Spleen (tissue), 11 donors: Measurements from ENCODE around the gene LENEP. TPM values are rescaled to one million over a fixed set of nuclear protein-coding genes. Genes with fewer than 3 reads are reported as not detected.

Experiments
- DNase-seq: peaks from one replicate; pipeline ENCODE4 v3.0.0-alpha.2; 2020
- H3K27ac ChIP-seq, 8 donors: fragments of 200-600 bp; sonication (generic) in 7 of 8; 1 replicate in 4 of 8; 2 replicates in 4 of 8; pipeline versions ENCODE4 v1.5.0 to v1.8.0; 2016 to 2021; ENCODE audit warnings: inconsistent platforms in 4 of 8, mild to moderate bottlenecking in 4 of 8, moderate library complexity in 1 of 8
- H3K27me3 ChIP-seq, 7 donors: fragments of 200-600 bp; sonication (generic) in 6 of 7; replicated peaks in 1 of 7; 1 replicate in 4 of 7; 2 replicates in 3 of 7; pipeline versions ENCODE4 v1.5.0 to v1.8.0; 2016 to 2021; ENCODE audit warnings: inconsistent platforms in 3 of 7, mild to moderate bottlenecking in 1 of 7
- H3K36me3 ChIP-seq, 6 donors: fragments of 200-600 bp; sonication (generic) in 5 of 6; 1 replicate in 4 of 6; 2 replicates in 2 of 6; pipeline versions ENCODE4 v1.5.0 to v1.8.0; 2016 to 2021; ENCODE audit warnings: inconsistent platforms in 2 of 6
- H3K4me1 ChIP-seq, 6 donors: fragments of 200-600 bp; sonication (generic) in 5 of 6; 1 replicate in 3 of 6; 2 replicates in 3 of 6; pipeline versions ENCODE4 v1.5.0 to v1.8.0; 2016 to 2021; ENCODE audit warnings: inconsistent platforms in 3 of 6
- H3K4me3 ChIP-seq, 8 donors: fragments of 200-600 bp; sonication (generic) in 7 of 8; 1 replicate in 4 of 8; 2 replicates in 4 of 8; pipeline versions ENCODE4 v1.5.0 to v1.8.0; 2016 to 2021; ENCODE audit warnings: inconsistent platforms in 4 of 8, mild to moderate bottlenecking in 4 of 8, moderate library complexity in 2 of 8
- H3K9me3 ChIP-seq, 8 donors: fragments of 200-600 bp; sonication (generic) in 7 of 8; 1 replicate in 4 of 8; 2 replicates in 4 of 8; pipeline versions ENCODE4 v1.5.0 to v1.8.0; 2016 to 2021; ENCODE audit warnings: inconsistent platforms in 4 of 8
- POLR2A ChIP-seq, 3 donors: fragments of 450-650 bp; IDR thresholded peaks; one replicate each; pipeline ENCODE4 v1.5.1; 2017; ENCODE audit warnings: antibody characterized with exemption in 3 of 3, mild to moderate bottlenecking in 1 of 3
- POLR2AphosphoS5 ChIP-seq, 3 donors: sonication (generic); formaldehyde crosslinking; IDR thresholded peaks; one replicate each; pipeline ENCODE4 v1.5.1; 2017; ENCODE audit warnings: antibody characterized with exemption in 3 of 3
- WGBS, 5 donors: extraction: QIAGEN DNeasy Blood & Tissue Kit in 3 of 5; methylation state at CpG; one replicate each; pipeline versions ENCODE4 v1.1.5 to v1.1.7; 2013 to 2018; 5-methylcytosine and 5-hydroxymethylcytosine counted together
- intact Hi-C: fragments of 100-400 bp; cut with DNase I; formaldehyde crosslinking; loops from one replicate; pipeline ENCODE4 v1.15.0; 2023; ENCODE audit warnings: low total_unique reads
- polyA plus RNA-seq, 3 donors: library from polyadenylated mRNA; stranded (reverse); fragments of 200-250 nt; gene quantifications; one replicate each; pipeline ENCODE4 v1.2.1, GENCODE V29; 2013
- total RNA-seq, 7 donors: library from RNA; depleted of rRNA in 3 of 7; stranded (reverse); fragments of >200 nt in 3 of 7; fragmentation: NEBNext Ultra II Directional in 4 of 7; extraction: Animal tissue kit (Norgen Biotek cat#: 25700) in 4 of 7; gene quantifications; one replicate each; pipeline versions ENCODE4 v1.1.0 to v1.2.1, GENCODE V29; 2016 to 2021
- TF ChIP-seq, protein P1 (sequence below), 11 experiments: fragments of 200-600 bp in 7 of 11; fragments of 450-650 bp in 4 of 11; sonication (generic) in 4 of 11; IDR thresholded peaks in 8 of 11; conservative IDR thresholded peaks in 3 of 11; 1 replicate in 7 of 11; 2 replicates in 4 of 11; pipeline versions ENCODE4 v1.4.0 to v1.8.0; 2016 to 2021; ENCODE audit warnings: antibody characterized with exemption in 11 of 11, inconsistent platforms in 4 of 11, mild to moderate bottlenecking in 1 of 11
- donor health status: healthy with polysubstance abuse.
- donor health status: DM: no; HTN: no; CAD: no; lungs with moderate emphysema.
- donor health status: DM: no; HTN: no; CAD: no.
- donor health status: Bipolar disorder and iron deficiency.
- donor health status: healthy.
- donor health status: DM: no; HTN: no; CAD: no.
- donor health status: DM: yes; HTN: yes; CAD: no.

Gene LENEP
- total and polyA plus RNA-seq, 10 donors: 0.60 TPM; not detected in 9

DNA sequence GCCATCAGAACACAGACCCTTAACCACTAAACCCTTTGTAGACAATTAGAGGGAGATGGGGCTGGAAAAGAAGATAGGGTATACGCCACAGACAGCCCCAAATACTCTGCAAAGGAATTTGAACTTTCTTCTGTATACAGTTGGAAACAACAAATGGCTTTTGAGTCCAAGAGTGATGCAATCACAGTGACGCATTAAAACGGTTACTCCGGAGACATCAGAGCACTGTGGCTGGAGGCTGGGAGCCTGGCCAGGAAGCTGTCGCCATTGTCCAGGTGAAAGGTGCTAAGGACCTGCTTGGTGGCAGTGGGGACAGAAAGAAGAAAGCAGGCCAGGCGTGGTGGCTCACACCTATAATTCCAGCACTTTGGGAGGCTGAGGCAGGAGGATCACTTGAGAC, 6.1 kb upstream of the LENEP start:
- Histone ChIP-seq H3K27ac (no peak overlapping the region), H3K4me1 (peaks cover 11 to 74% (median 29%) of the 10 kb centered on the region in 6 donors), H3K36me3 (peaks cover 0 to 70% (median 42%) of the 10 kb centered on the region in 6 donors), H3K27me3 (no peaks in the 10 kb centered on the region), H3K4me3 (no peak overlapping the region), H3K9me3 (no peaks in the 10 kb centered on the region)
- DNase-seq: peak; percentile 47
- WGBS, 5 donors: 72 to 95% (median 88%) methylated on average over 6 of the region's 6 CpGs
- intact Hi-C loops: no loop called here
- TF ChIP-seq POLR2A (IDR thresholded peaks at IDR 0.05): no peak
- no peak for TF ChIP-seq POLR2AphosphoS5 (IDR thresholded peaks at IDR 0.05)
- TF ChIP-seq, protein P1, sequence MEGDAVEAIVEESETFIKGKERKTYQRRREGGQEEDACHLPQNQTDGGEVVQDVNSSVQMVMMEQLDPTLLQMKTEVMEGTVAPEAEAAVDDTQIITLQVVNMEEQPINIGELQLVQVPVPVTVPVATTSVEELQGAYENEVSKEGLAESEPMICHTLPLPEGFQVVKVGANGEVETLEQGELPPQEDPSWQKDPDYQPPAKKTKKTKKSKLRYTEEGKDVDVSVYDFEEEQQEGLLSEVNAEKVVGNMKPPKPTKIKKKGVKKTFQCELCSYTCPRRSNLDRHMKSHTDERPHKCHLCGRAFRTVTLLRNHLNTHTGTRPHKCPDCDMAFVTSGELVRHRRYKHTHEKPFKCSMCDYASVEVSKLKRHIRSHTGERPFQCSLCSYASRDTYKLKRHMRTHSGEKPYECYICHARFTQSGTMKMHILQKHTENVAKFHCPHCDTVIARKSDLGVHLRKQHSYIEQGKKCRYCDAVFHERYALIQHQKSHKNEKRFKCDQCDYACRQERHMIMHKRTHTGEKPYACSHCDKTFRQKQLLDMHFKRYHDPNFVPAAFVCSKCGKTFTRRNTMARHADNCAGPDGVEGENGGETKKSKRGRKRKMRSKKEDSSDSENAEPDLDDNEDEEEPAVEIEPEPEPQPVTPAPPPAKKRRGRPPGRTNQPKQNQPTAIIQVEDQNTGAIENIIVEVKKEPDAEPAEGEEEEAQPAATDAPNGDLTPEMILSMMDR (IDR thresholded peaks at IDR 0.05 in 8 of 11, conservative IDR thresholded peaks at IDR 0.05 in 3 of 11): no peak

DNA sequence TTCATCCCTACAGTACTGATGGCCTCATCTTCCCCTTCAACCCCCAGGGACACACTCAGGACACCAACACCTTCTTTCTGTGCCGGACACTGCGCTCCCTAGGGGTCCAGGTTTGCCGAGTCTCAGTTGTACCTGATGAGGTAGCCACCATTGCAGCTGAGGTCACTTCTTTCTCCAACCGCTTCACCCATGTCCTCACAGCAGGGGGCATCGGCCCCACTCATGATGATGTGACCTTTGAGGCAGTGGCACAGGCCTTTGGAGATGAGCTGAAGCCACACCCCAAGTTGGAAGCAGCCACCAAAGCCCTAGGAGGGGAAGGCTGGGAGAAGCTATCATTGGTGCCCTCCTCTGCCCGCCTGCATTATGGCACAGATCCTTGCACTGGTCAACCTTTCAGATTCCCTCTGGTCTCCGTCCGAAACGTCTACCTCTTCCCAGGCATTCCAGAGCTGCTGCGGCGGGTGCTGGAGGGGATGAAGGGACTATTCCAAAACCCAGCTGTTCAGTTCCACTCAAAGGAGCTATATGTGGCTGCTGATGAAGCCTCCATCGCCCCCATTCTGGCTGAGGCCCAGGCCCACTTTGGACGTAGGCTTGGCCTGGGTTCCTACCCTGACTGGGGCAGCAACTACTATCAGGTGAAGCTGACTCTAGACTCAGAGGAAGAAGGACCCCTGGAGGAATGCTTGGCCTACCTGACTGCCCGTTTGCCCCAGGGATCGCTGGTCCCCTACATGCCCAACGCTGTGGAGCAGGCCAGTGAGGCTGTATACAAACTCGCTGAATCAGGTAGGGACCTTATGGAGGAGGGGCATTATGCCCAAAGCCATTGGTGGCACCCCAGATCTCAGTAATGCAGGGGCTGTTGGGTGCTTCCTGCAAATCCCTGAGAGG, 5.1 kb upstream of the LENEP start:
- Histone ChIP-seq H3K36me3 (peaks cover 0 to 80% (median 42%) of the 10 kb centered on the region in 6 donors), H3K27ac (no peak overlapping the region), H3K27me3 (no peaks in the 10 kb centered on the region), H3K4me1 (peaks cover 11 to 66% (median 23%) of the 10 kb centered on the region in 6 donors), H3K9me3 (no peaks in the 10 kb centered on the region), H3K4me3 (no peak overlapping the region)
- intact Hi-C loops: no loop called here
- WGBS, 5 donors: 91 to 94% (median 93%) methylated on average over 16 to 17 of the region's 17 CpGs
- DNase-seq: peak; percentile 64
- TF ChIP-seq POLR2A (IDR thresholded peaks at IDR 0.05): no peak
- TF ChIP-seq, protein P1 (IDR thresholded peaks at IDR 0.05 in 8 of 11, conservative IDR thresholded peaks at IDR 0.05 in 3 of 11): no peak

DNA sequence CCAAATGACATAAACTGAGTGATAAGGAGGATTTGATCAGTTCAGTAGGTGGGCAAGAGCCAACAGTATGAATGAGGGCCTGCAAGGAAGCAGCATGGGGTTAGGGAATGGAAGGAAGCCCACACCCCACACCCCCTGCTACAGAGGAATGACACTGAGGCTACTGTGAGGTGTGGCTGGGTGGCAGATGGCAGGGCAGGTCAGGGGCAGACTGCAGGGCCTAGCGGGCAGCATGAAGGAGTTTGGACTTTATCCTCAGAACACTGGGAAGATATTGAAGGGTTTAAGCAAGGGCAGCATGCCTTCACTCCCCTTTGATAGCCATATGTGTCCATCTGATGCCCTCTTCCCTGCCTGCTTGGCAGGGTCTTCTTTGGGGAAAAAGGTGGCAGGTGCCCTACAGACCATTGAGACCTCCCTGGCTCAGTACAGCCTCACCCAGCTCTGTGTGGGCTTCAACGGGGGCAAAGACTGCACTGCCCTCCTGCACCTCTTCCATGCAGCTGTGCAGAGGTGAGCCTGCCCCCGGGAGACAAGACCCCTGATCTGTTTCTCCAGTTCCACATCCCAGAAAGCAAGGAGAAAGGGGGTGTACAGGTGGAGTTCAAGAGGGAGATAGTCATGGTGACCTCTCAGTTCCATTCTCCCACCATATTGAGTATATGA, 4.1 kb upstream of the LENEP start:
- Histone ChIP-seq H3K4me1 (peaks cover 2 to 56% (median 14%) of the 10 kb centered on the region in 6 donors), H3K9me3 (no peaks in the 10 kb centered on the region), H3K36me3 (peaks cover 0 to 83% (median 42%) of the 10 kb centered on the region in 6 donors), H3K27me3 (no peaks in the 10 kb centered on the region), H3K4me3 (no peak overlapping the region), H3K27ac (no peak overlapping the region)
- intact Hi-C loops: no loop called here
- TF ChIP-seq, protein P1 (IDR thresholded peaks at IDR 0.05 in 8 of 11, conservative IDR thresholded peaks at IDR 0.05 in 3 of 11): no peak
- TF ChIP-seq POLR2AphosphoS5 (IDR thresholded peaks at IDR 0.05): no peak
- no peak for TF ChIP-seq POLR2A (IDR thresholded peaks at IDR 0.05)
- DNase-seq: peak; percentile 32
- 84 to 100% (median 90%) methylated on average over 2 to 3 of the region's 3 CpGs for WGBS, 5 donors

DNA sequence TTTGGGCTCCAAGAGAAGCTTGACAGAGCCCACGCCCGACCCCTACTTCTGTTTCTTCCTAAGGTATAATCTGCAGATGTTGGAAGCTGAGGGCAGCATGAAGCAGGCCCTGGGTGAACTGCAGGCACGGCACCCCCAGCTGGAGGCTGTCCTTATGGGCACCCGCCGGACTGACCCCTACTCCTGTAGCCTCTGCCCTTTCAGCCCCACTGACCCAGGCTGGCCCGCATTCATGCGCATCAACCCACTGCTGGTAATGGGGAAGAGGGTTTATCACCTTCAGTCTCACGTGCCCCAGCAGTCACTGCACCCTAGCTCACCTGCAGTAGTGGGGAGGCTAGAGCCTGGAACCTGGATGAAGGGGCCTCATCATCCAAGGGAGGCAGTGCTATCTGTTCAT, 3.1 kb upstream of the LENEP start:
- intact Hi-C loops: no loop called here
- 92 to 97% (median 95%) methylated on average over 5 to 8 of the region's 8 CpGs for WGBS, 5 donors

More for the DNA sequence above, 3.1 kb upstream of the LENEP start:
- no peaks in the 10 kb centered on the region for H3K9me3 ChIP-seq
- peak in 1 of 3 donors; percentile 16 for TF ChIP-seq POLR2AphosphoS5 (IDR thresholded peaks at IDR 0.05)
- TF ChIP-seq, protein P1 (IDR thresholded peaks at IDR 0.05 in 8 of 11, conservative IDR thresholded peaks at IDR 0.05 in 3 of 11): no peak
- peaks cover 0 to 52% (median 7%) of the 10 kb centered on the region in 6 donors for H3K4me1 ChIP-seq
- no peaks in the 10 kb centered on the region for H3K27me3 ChIP-seq
- H3K4me3 ChIP-seq: no peak overlapping the region
- H3K36me3 ChIP-seq: peaks cover 0 to 79% (median 42%) of the 10 kb centered on the region in 6 donors
- H3K27ac ChIP-seq: no peak overlapping the region
- peak; percentile 56 for DNase-seq
